Posterior cingulate gyrus (tissue), 11 donors: ENCODE results near the gene SDR39U1.
"Not testable (repeated sequence)": the region's sequence is repeated elsewhere in the genome, so short reads cannot be mapped to it uniquely, and the experiment has no call there.

Experiments
- DNase-seq, 10 donors: peaks; one replicate each; pipeline versions ENCODE4 v3.0.0 to v3.0.0-alpha.2; 2020 to 2021; ENCODE audit warnings: mixed read lengths in 3 of 10
- intact Hi-C: fragments of 100-400 bp; cut with DNase I; formaldehyde crosslinking; loops from one replicate; pipeline ENCODE4 v1.15.1; 2023

SDR39U1 gene

GRCh38 chr14:24442240-24443052 lies at the start of gene SDR39U1:
Gene SDR39U1, minus strand, starts transcription at chr14:24442776. Its CDS starts 7 bp downstream, at chr14:24442769.
- intact Hi-C loops = no loop called here
- peak; percentile 90 to 99 (median 96) for DNase-seq

- DNase-seq, intact Hi-C loops: not testable (repeated sequence)
Measured at GRCh38 chr14:24491586-24492408, 49.2 kb upstream of the SDR39U1 start.

GRCh38 chr14:24483604-24484252 lies 41.2 kb upstream of the SDR39U1 start:
- intact Hi-C loops = no loop called here

GRCh38 chr14:24482699-24483303 lies 40.2 kb upstream of the SDR39U1 start:
- intact Hi-C loops, DNase-seq: not testable (repeated sequence)

More at GRCh38 chr14:24483604-24484252, 41.2 kb upstream of the SDR39U1 start:
- no peak for DNase-seq

GRCh38 chr14:24481622-24482324 lies 39.2 kb upstream of the SDR39U1 start:
- intact Hi-C loops = no loop called here
- DNase-seq = peak in 3 of 10 donors; percentile 12 to 78 (median 71)

GRCh38 chr14:24479999-24480398 lies 37.4 kb upstream of the SDR39U1 start:
- intact Hi-C loops, DNase-seq: not testable (repeated sequence)

- intact Hi-C loops = no loop called here
- no peak for DNase-seq
Measured at GRCh38 chr14:24475261-24475660, 32.7 kb upstream of the SDR39U1 start.

- intact Hi-C loops = no loop called here
- peak in 1 of 10 donors; percentile 81 for DNase-seq
Measured at GRCh38 chr14:24473211-24473610, 30.6 kb upstream of the SDR39U1 start.

GRCh38 chr14:24470450-24470849 lies 27.9 kb upstream of the SDR39U1 start:
- DNase-seq, intact Hi-C loops: not testable (repeated sequence)

GRCh38 chr14:24465805-24466204 lies 23.2 kb upstream of the SDR39U1 start:
- no peak for DNase-seq
- intact Hi-C loops = no loop called here

- no peak for DNase-seq
- intact Hi-C loops = no loop called here
Measured at GRCh38 chr14:24465368-24465767, 22.8 kb upstream of the SDR39U1 start.

- intact Hi-C loops = no loop called here
- DNase-seq = no peak
Measured at GRCh38 chr14:24463884-24464785, 21.6 kb upstream of the SDR39U1 start.

GRCh38 chr14:24463017-24463883 lies 20.7 kb upstream of the SDR39U1 start:
- intact Hi-C loops = no loop called here
- no peak for DNase-seq

GRCh38 chr14:24461336-24461735 lies 18.8 kb upstream of the SDR39U1 start:
- intact Hi-C loops = no loop called here
- DNase-seq = no peak

GRCh38 chr14:24459331-24459730 lies 16.8 kb upstream of the SDR39U1 start:
- intact Hi-C loops = no loop called here
- DNase-seq = no peak

- intact Hi-C loops = no loop called here
- no peak for DNase-seq
Measured at GRCh38 chr14:24458736-24459135, 16.2 kb upstream of the SDR39U1 start.

- no peak for DNase-seq
- intact Hi-C loops = no loop called here
Measured at GRCh38 chr14:24456980-24457379, 14.4 kb upstream of the SDR39U1 start.

GRCh38 chr14:24450828-24451227 lies 8.3 kb upstream of the SDR39U1 start:
- intact Hi-C loops, DNase-seq: not testable (repeated sequence)
